AG20443 (cell line): ENCODE results near the gene MED13L.

ENCODE experiments used
- DNase-seq: peaks from one replicate; pipeline ENCODE4 v3.0.0; 2012; ENCODE audit warnings: low spot score, mixed read lengths

The MED13L gene

GRCh38 chr12:116277467-116278278 lies at the start of gene MED13L:
Gene MED13L (minus strand): TSS chr12:116277693. CDS start chr12:116277131, 562 bp downstream.
- DNase-seq, result peak; percentile 98

- DNase-seq, result no peak
These were observed 47.8 kb upstream of the MED13L start for GRCh38 chr12:116325336-116325664.

GRCh38 chr12:116324654-116325335 lies 47.3 kb upstream of the MED13L start:
- no peak for DNase-seq

GRCh38 chr12:116323406-116324386 lies 46.2 kb upstream of the MED13L start:
- no peak for DNase-seq

- DNase-seq, result no peak
These were observed 44.4 kb upstream of the MED13L start for GRCh38 chr12:116321913-116322312.

- DNase-seq, result peak; percentile 50
These were observed 43.3 kb upstream of the MED13L start for GRCh38 chr12:116320791-116321217.

- peak; percentile 90 for DNase-seq
These were observed 42.6 kb upstream of the MED13L start for GRCh38 chr12:116319898-116320621.

GRCh38 chr12:116319233-116319897 lies 41.9 kb upstream of the MED13L start:
- DNase-seq, result no peak

- no peak for DNase-seq
These were observed 41.2 kb upstream of the MED13L start for GRCh38 chr12:116318576-116319232.

- DNase-seq, result no peak
These were observed 40.6 kb upstream of the MED13L start for GRCh38 chr12:116317986-116318575.

- no peak for DNase-seq
These were observed 39.6 kb upstream of the MED13L start for GRCh38 chr12:116317139-116317538.

- no peak for DNase-seq
These were observed 37.0 kb upstream of the MED13L start for GRCh38 chr12:116314477-116314876.

- DNase-seq, result no peak
These were observed 35.9 kb upstream of the MED13L start for GRCh38 chr12:116313194-116313927.

GRCh38 chr12:116310082-116310481 lies 32.6 kb upstream of the MED13L start:
- no peak for DNase-seq

- DNase-seq, result no peak
These were observed 31.9 kb upstream of the MED13L start for GRCh38 chr12:116309343-116309742.

GRCh38 chr12:116308647-116309046 lies 31.2 kb upstream of the MED13L start:
- DNase-seq, result no peak

GRCh38 chr12:116306968-116307367 lies 29.5 kb upstream of the MED13L start:
- DNase-seq, result no peak

GRCh38 chr12:116306506-116306905 lies 29.0 kb upstream of the MED13L start:
- DNase-seq, result no peak

- DNase-seq, result no peak
These were observed 27.1 kb upstream of the MED13L start for GRCh38 chr12:116304621-116305020.
